CD14-positive monocyte (primary cell): ENCODE data around the gene THSD7B. TPM values are rescaled to one million over a fixed set of nuclear protein-coding genes. Genes with fewer than 3 reads are reported as not detected.

Experiments used
- DNase-seq, 3 donors: peaks; one replicate each; pipeline ENCODE4 v3.0.0-alpha.2; 2011 to 2022
- H2AFZ ChIP-seq: 2 replicates; pipeline ENCODE4 v1.6.0; 2012; ENCODE audit warnings: mild to moderate bottlenecking, low read depth, low read length, inconsistent platforms; ENCODE audit not compliant: insufficient read depth, poor library complexity, severe bottlenecking
- H3K27ac ChIP-seq, 2 donors: 1 replicate in 1 of 2; 2 replicates in 1 of 2; pipeline ENCODE4 v1.5.1; 2012 to 2013; ENCODE audit warnings: low read length in 2 of 2, control low read depth in 1 of 2, inconsistent platforms in 1 of 2, low read depth in 1 of 2, mild to moderate bottlenecking in 1 of 2
- H3K27me3 ChIP-seq, 2 donors: one replicate each; pipeline versions ENCODE4 v1.6.0 to v1.6.1; 2011 to 2013; ENCODE audit warnings: low read length in 2 of 2; ENCODE audit not compliant: control insufficient read depth in 2 of 2, insufficient read depth in 2 of 2
- H3K36me3 ChIP-seq, 2 donors: replicated peaks in 1 of 2; 1 replicate in 1 of 2; 2 replicates in 1 of 2; pipeline versions ENCODE4 v1.5.1 to v1.6.1; 2012 to 2013; ENCODE audit warnings: low read length in 2 of 2, control low read depth in 1 of 2, inconsistent platforms in 1 of 2, mild to moderate bottlenecking in 1 of 2; ENCODE audit not compliant: insufficient read depth in 2 of 2, control insufficient read depth in 1 of 2
- H3K4me1 ChIP-seq, 2 donors: 1 replicate in 1 of 2; 2 replicates in 1 of 2; pipeline versions ENCODE4 v1.5.1 to v1.6.1; 2012 to 2013; ENCODE audit warnings: low read length in 2 of 2, control low read depth in 1 of 2, inconsistent platforms in 1 of 2, mild to moderate bottlenecking in 1 of 2, moderate library complexity in 1 of 2; ENCODE audit not compliant: insufficient read depth in 2 of 2, control insufficient read depth in 1 of 2
- H3K4me2 ChIP-seq: replicated peaks from 2 replicates; pipeline ENCODE3; 2012; ENCODE audit warnings: low read length, moderate library complexity, mild to moderate bottlenecking; ENCODE audit not compliant: poor library complexity, severe bottlenecking; ENCODE audit errors: extremely low read depth
- H3K4me3 ChIP-seq, 3 experiments: fragments of 200-600 bp in 1 of 3; sonication (generic) in 1 of 3; replicated peaks in 1 of 3; 1 replicate in 2 of 3; 2 replicates in 1 of 3; pipeline ENCODE4 v1.5.1; 2011 to 2013; ENCODE audit warnings: low read length in 3 of 3, mild to moderate bottlenecking in 3 of 3, control low read depth in 2 of 3, low read depth in 2 of 3, inconsistent platforms in 1 of 3, moderate library complexity in 1 of 3
- H3K79me2 ChIP-seq: 2 replicates; pipeline ENCODE4 v1.6.0; 2012; ENCODE audit warnings: mild to moderate bottlenecking, control low read depth, inconsistent platforms, low read length, moderate library complexity; ENCODE audit not compliant: insufficient read depth
- H3K9ac ChIP-seq: 2 replicates; pipeline ENCODE4 v1.6.0; 2017; ENCODE audit warnings: low read length, mild to moderate bottlenecking; ENCODE audit not compliant: insufficient read depth, poor library complexity, severe bottlenecking
- H3K9me3 ChIP-seq, 2 donors: replicated peaks in 1 of 2; 1 replicate in 1 of 2; 2 replicates in 1 of 2; pipeline versions ENCODE4 v1.5.1 to v1.6.1; 2012 to 2013; ENCODE audit warnings: low read length in 2 of 2, control low read depth in 1 of 2; ENCODE audit not compliant: control insufficient read depth in 1 of 2, insufficient read depth in 1 of 2
- H4K20me1 ChIP-seq: 2 replicates; pipeline ENCODE4 v1.6.0; 2012; ENCODE audit warnings: mild to moderate bottlenecking, low read length, control low read depth, moderate library complexity; ENCODE audit not compliant: insufficient read depth
- H3K27ac Mint-ChIP-seq, 7 donors: one replicate each; pipeline ENCODE4 v1.8.0; 2020; ENCODE audit warnings: mild to moderate bottlenecking in 7 of 7, mixed read lengths in 7 of 7, moderate library complexity in 6 of 7, inconsistent platforms in 2 of 7
- H3K27me3 Mint-ChIP-seq, 3 donors: one replicate each; pipeline ENCODE4 v1.8.0; 2021 to 2022; ENCODE audit warnings: low read depth in 3 of 3, mild to moderate bottlenecking in 3 of 3, mixed read lengths in 3 of 3, moderate library complexity in 3 of 3, inconsistent platforms in 1 of 3
- H3K36me3 Mint-ChIP-seq, 2 donors: one replicate each; pipeline ENCODE4 v1.8.0; 2020; ENCODE audit warnings: mixed read lengths in 2 of 2, inconsistent platforms in 1 of 2, mild to moderate bottlenecking in 1 of 2
- H3K4me1 Mint-ChIP-seq: one replicate; pipeline ENCODE4 v1.8.0; 2020; ENCODE audit warnings: mild to moderate bottlenecking, mixed read lengths
- H3K4me3 Mint-ChIP-seq, 2 donors: one replicate each; pipeline ENCODE4 v1.8.0; 2020; ENCODE audit warnings: mild to moderate bottlenecking in 2 of 2, mixed read lengths in 2 of 2, moderate library complexity in 1 of 2
- H3K9me3 Mint-ChIP-seq, 7 donors: one replicate each; pipeline ENCODE4 v1.8.0; 2020 to 2022; ENCODE audit warnings: mixed read lengths in 7 of 7, mild to moderate bottlenecking in 6 of 7, moderate library complexity in 6 of 7, inconsistent platforms in 2 of 7
- CTCF ChIP-seq: fragments of 200-600 bp; IDR thresholded peaks from one replicate; pipeline ENCODE4 v1.8.0; 2022; ENCODE audit warnings: antibody characterized with exemption, mild to moderate bottlenecking
- WGBS: methylation state at CpG from one replicate; pipeline ENCODE4 v1.1.5; 2013; ENCODE audit warnings: missing lambda C conversion rate; ENCODE audit not compliant: insufficient coverage; 5-methylcytosine and 5-hydroxymethylcytosine counted together
- intact Hi-C, 2 donors: fragments of 100-400 bp; cut with micrococcal nuclease; formaldehyde crosslinking; loops; one replicate each; pipeline versions ENCODE4 v1.15.0 to v1.15.1; 2023
- polyA plus RNA-seq, 3 donors: library from polyadenylated mRNA; depleted of rRNA in 1 of 3; unstranded in 2 of 3; stranded (reverse) in 1 of 3; fragments of 300-500 nt in 2 of 3; fragments of >200 nt in 1 of 3; fragmentation: Illumina TruSeq in 2 of 3; gene quantifications; 1 replicate in 2 of 3; 2 replicates in 1 of 3; pipeline ENCODE4 v1.2.3, GENCODE V29; 2012 to 2021

Gene THSD7B
- polyA plus RNA-seq, 3 donors: not detected

GRCh38 chr2:137339051-137339450 is 573.7 kb downstream of the THSD7B start:
- H3K36me3 Mint-ChIP-seq: no peaks in the 10 kb centered on the region
- Histone ChIP-seq H3K9me3 (no peaks in the 10 kb centered on the region), H3K4me3 (no peak overlapping the region), H3K9ac (no peak overlapping the region), H3K4me2 (no peak overlapping the region), H3K27me3 (no peaks in the 10 kb centered on the region), H3K4me1 (no peaks in the 10 kb centered on the region), H3K79me2 (no peaks in the 10 kb centered on the region), H2AFZ (no peak overlapping the region), H3K27ac (no peak overlapping the region), H3K36me3 (no peaks in the 10 kb centered on the region), H4K20me1 (no peaks in the 10 kb centered on the region)
- peaks cover 0 to 7% (median 2%) of the 10 kb centered on the region in 7 donors for H3K9me3 Mint-ChIP-seq
- no peak for DNase-seq
- no peak overlapping the region for H3K4me3 Mint-ChIP-seq
- no peaks in the 10 kb centered on the region for H3K4me1 Mint-ChIP-seq
- intact Hi-C loops: no loop called here
- TF ChIP-seq CTCF: no peak
- WGBS: 95% methylated on average over 3 of the region's 3 CpGs
- no peak overlapping the region for H3K27ac Mint-ChIP-seq
- peaks cover 0 to 2% (median 0%) of the 10 kb centered on the region in 3 donors for H3K27me3 Mint-ChIP-seq

DNA sequence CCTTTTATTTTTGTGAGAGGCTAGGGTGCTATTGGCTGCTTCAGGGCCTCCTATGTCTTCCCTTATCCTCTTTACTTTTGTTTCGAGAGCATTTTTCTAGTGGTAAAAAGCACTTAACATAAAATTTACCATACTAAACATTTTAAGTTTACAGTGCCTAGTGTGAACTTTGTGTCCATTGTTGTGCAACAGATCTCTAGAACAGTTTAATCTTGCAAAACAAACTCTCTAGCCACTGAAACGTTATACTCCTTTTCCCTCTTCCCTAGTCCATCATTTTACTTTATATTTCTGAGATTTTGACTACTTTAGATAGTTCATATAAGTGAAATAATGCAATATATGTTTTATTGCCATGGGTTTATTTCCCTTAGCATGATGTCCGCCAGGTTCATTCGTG is 580.6 kb downstream of the THSD7B start:
- H3K36me3 ChIP-seq: no peaks in the 10 kb centered on the region
- Mint-ChIP-seq H3K27me3 (peaks cover 0 to 1% (median 0%) of the 10 kb centered on the region in 3 donors), H3K36me3 (no peaks in the 10 kb centered on the region), H3K27ac (no peak overlapping the region), H3K4me3 (no peak overlapping the region), H3K9me3 (peaks cover 0 to 4% (median 1%) of the 10 kb centered on the region in 7 donors), H3K4me1 (no peaks in the 10 kb centered on the region)
- H3K79me2 ChIP-seq: no peaks in the 10 kb centered on the region
- H3K9me3 ChIP-seq: no peaks in the 10 kb centered on the region
- TF ChIP-seq CTCF: no peak
- H3K4me2 ChIP-seq: no peak overlapping the region
- no peak overlapping the region for H3K4me3 ChIP-seq
- no peak overlapping the region for H3K27ac ChIP-seq
- no peak for DNase-seq
- H3K4me1 ChIP-seq: no peaks in the 10 kb centered on the region
- WGBS: no CpG with 5 or more reads among the region's 4 CpGs
- intact Hi-C loops: no loop called here
- no peaks in the 10 kb centered on the region for H3K27me3 ChIP-seq
- H3K9ac ChIP-seq: no peak overlapping the region
- no peak overlapping the region for H2AFZ ChIP-seq
- H4K20me1 ChIP-seq: no peaks in the 10 kb centered on the region
